H9 (cell line): Measurements from ENCODE around the gene DACH1. TPM values are rescaled to one million over a fixed set of nuclear protein-coding genes. Genes with fewer than 3 reads are reported as not detected.

Experiments
- DNase-seq: peaks from one replicate; pipeline ENCODE4 v3.0.0-alpha.2; 2017
- H2AFZ ChIP-seq: one replicate; pipeline ENCODE4 v1.6.1; 2013; ENCODE audit warnings: mild to moderate bottlenecking, low read length, control low read depth, moderate library complexity
- H2AK5ac ChIP-seq: 2 replicates; pipeline ENCODE4 v1.6.1; 2013; ENCODE audit warnings: low read length, control low read depth, mixed read lengths; ENCODE audit not compliant: insufficient read length
- H2BK120ac ChIP-seq: one replicate; pipeline ENCODE4 v1.6.1; 2013; ENCODE audit warnings: low read depth, mild to moderate bottlenecking, low read length, control low read depth, inconsistent platforms; ENCODE audit not compliant: poor library complexity, severe bottlenecking
- H2BK12ac ChIP-seq: 2 replicates; pipeline ENCODE4 v1.6.1; 2013; ENCODE audit warnings: low read length, control low read depth, mixed read lengths, low read depth; ENCODE audit not compliant: insufficient read length
- H2BK15ac ChIP-seq: 2 replicates; pipeline ENCODE4 v1.6.1; 2013; ENCODE audit warnings: low read depth, low read length, control low read depth
- H2BK20ac ChIP-seq: one replicate; pipeline ENCODE4 v1.6.1; 2013; ENCODE audit warnings: low read depth, mild to moderate bottlenecking, low read length, control low read depth, inconsistent platforms; ENCODE audit not compliant: poor library complexity, severe bottlenecking
- H2BK5ac ChIP-seq: 2 replicates; pipeline ENCODE4 v1.6.1; 2013; ENCODE audit warnings: low read length, control low read depth, mixed read lengths; ENCODE audit not compliant: insufficient read length
- H3K14ac ChIP-seq: 2 replicates; pipeline ENCODE4 v1.6.1; 2013; ENCODE audit warnings: low read length, control low read depth; ENCODE audit not compliant: insufficient read depth
- H3K18ac ChIP-seq: 2 replicates; pipeline ENCODE4 v1.6.1; 2013; ENCODE audit warnings: low read depth, mild to moderate bottlenecking, mixed read lengths, low read length, control low read depth; ENCODE audit not compliant: insufficient read length
- H3K23ac ChIP-seq: 2 replicates; pipeline ENCODE4 v1.6.1; 2013; ENCODE audit warnings: low read length, control low read depth, mixed read lengths, low read depth; ENCODE audit not compliant: insufficient read length
- H3K23me2 ChIP-seq: 2 replicates; pipeline ENCODE4 v1.6.1; 2013; ENCODE audit warnings: low read depth, mild to moderate bottlenecking, mixed read lengths, low read length, control low read depth; ENCODE audit not compliant: insufficient read length, poor library complexity, severe bottlenecking
- H3K27ac ChIP-seq: 2 replicates; pipeline ENCODE4 v1.5.1; 2013; ENCODE audit warnings: low read length, control low read depth, mixed read lengths, low read depth; ENCODE audit not compliant: insufficient read length
- H3K27me3 ChIP-seq: 2 replicates; pipeline ENCODE4 v1.6.1; 2013; ENCODE audit warnings: low read length, control low read depth, inconsistent platforms; ENCODE audit not compliant: insufficient read depth
- H3K4ac ChIP-seq: 2 replicates; pipeline ENCODE4 v1.6.1; 2013; ENCODE audit warnings: low read depth, mild to moderate bottlenecking, control low read depth, inconsistent platforms, low read length, moderate library complexity
- H3K4me1 ChIP-seq: 2 replicates; pipeline ENCODE4 v1.6.1; 2013; ENCODE audit warnings: low read length, control low read depth, inconsistent platforms; ENCODE audit not compliant: insufficient read depth
- H3K4me2 ChIP-seq: 2 replicates; pipeline ENCODE4 v1.6.1; 2013; ENCODE audit warnings: low read length, control low read depth, mixed read lengths; ENCODE audit not compliant: insufficient read length, insufficient read depth
- H3K56ac ChIP-seq: 2 replicates; pipeline ENCODE4 v1.6.1; 2013; ENCODE audit warnings: low read depth, mild to moderate bottlenecking, mixed read lengths, low read length, control low read depth; ENCODE audit not compliant: insufficient read length
- H3K79me1 ChIP-seq: 2 replicates; pipeline ENCODE4 v1.6.1; 2013; ENCODE audit warnings: low read depth, mild to moderate bottlenecking, moderate library complexity, low read length, control low read depth, inconsistent platforms; ENCODE audit not compliant: insufficient read depth, poor library complexity, severe bottlenecking
- H3K79me2 ChIP-seq: 2 replicates; pipeline ENCODE4 v1.6.1; 2013; ENCODE audit warnings: low read length, control low read depth, inconsistent platforms; ENCODE audit not compliant: insufficient read depth
- H3K9ac ChIP-seq: 2 replicates; pipeline ENCODE4 v1.6.1; 2013; ENCODE audit warnings: low read length, control low read depth, mixed read lengths; ENCODE audit not compliant: insufficient read length; ENCODE audit errors: extremely low read depth
- H3K9me3 ChIP-seq: one replicate; pipeline ENCODE4 v1.6.1; 2013; ENCODE audit warnings: low read depth, low read length, inconsistent platforms; ENCODE audit not compliant: control insufficient read depth
- H3T11ph ChIP-seq: one replicate; pipeline ENCODE4 v1.6.1; 2013; ENCODE audit warnings: mild to moderate bottlenecking, low read length, control low read depth, inconsistent platforms
- H4K20me1 ChIP-seq: one replicate; pipeline ENCODE4 v1.6.1; 2013; ENCODE audit not compliant: control insufficient read depth, insufficient read length, insufficient read depth
- H4K5ac ChIP-seq: 2 replicates; pipeline ENCODE4 v1.6.1; 2013; ENCODE audit warnings: low read depth, mild to moderate bottlenecking, mixed read lengths, low read length, control low read depth; ENCODE audit not compliant: insufficient read length
- H4K8ac ChIP-seq: replicated peaks from 2 replicates; pipeline ENCODE4 v1.6.1; 2013; ENCODE audit warnings: low read length, control low read depth, mixed read lengths, low read depth; ENCODE audit not compliant: insufficient read length
- H4K91ac ChIP-seq: 2 replicates; pipeline ENCODE4 v1.6.1; 2013; ENCODE audit warnings: low read depth, mild to moderate bottlenecking, moderate library complexity, mixed read lengths, low read length, control low read depth; ENCODE audit not compliant: insufficient read length
- H3K27ac Mint-ChIP-seq, 3 experiments: 2 replicates in 2 of 3; 3 replicates in 1 of 3; pipeline ENCODE4 v1.8.0; 2020 to 2021; ENCODE audit warnings: mixed read lengths in 3 of 3, mild to moderate bottlenecking in 1 of 3, moderate library complexity in 1 of 3
- H3K27me3 Mint-ChIP-seq: 2 replicates; pipeline ENCODE4 v1.8.0; 2021; ENCODE audit warnings: low read depth, mild to moderate bottlenecking, moderate library complexity, mixed read lengths
- H3K36me3 Mint-ChIP-seq, 3 experiments: 2 replicates in 2 of 3; 3 replicates in 1 of 3; pipeline ENCODE4 v1.8.0; 2020 to 2021; ENCODE audit warnings: low read depth in 3 of 3, mixed read lengths in 3 of 3; ENCODE audit not compliant: insufficient read depth in 1 of 3
- H3K4me1 Mint-ChIP-seq, 2 experiments: 2 replicates each; pipeline ENCODE4 v1.8.0; 2020; ENCODE audit warnings: mixed read lengths in 2 of 2
- H3K4me3 Mint-ChIP-seq, 2 experiments: 2 replicates in 1 of 2; 3 replicates in 1 of 2; pipeline ENCODE4 v1.8.0; 2020 to 2021; ENCODE audit warnings: mild to moderate bottlenecking in 2 of 2, mixed read lengths in 2 of 2, moderate library complexity in 1 of 2
- H3K9me3 Mint-ChIP-seq, 2 experiments: 2 replicates in 1 of 2; 3 replicates in 1 of 2; pipeline ENCODE4 v1.8.0; 2020; ENCODE audit warnings: mild to moderate bottlenecking in 2 of 2, mixed read lengths in 2 of 2, moderate library complexity in 1 of 2
- CTCF ChIP-seq: fragments of 200-600 bp; sonication (generic); conservative IDR thresholded peaks from 3 replicates; pipeline ENCODE4 v1.8.0; 2021; ENCODE audit warnings: antibody characterized with exemption, mild to moderate bottlenecking
- WGBS: extraction: QIAGEN DNeasy Blood & Tissue Kit; methylation state at CpG from one replicate; pipeline ENCODE4 v1.1.7; 2013; ENCODE audit warnings: missing lambda C conversion rate, low lambda C conversion rate, mixed read lengths; ENCODE audit not compliant: insufficient read length; ENCODE audit errors: extremely low coverage; 5-methylcytosine and 5-hydroxymethylcytosine counted together
- total RNA-seq: library from RNA; stranded (reverse); gene quantifications from 2 replicates; pipeline ENCODE4 v1.2.1, GENCODE V29; 2021

DACH1 gene
- total RNA-seq, 1 experiment from 2014 or later: not detected

DNA sequence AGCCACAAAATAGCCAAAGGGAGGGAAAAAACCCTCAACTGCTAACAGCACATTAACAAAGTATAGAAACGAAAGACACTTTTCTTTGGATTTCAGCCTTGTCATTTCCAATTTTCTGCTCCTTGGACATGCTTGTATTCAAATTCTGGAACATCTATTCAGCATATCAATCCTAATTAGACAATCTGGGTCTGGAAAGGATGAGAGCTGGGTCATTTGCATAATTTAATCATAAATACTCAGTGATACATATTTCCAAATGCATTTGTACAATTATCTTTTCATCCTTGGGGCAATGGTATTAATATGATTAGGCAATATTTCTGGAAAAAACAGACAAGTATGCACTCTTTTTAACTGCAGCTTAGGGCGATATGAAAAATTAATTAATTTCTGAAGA is 14.3 kb downstream of the DACH1 start:
- no peak overlapping the region for H3K4me2 ChIP-seq
- no peaks in the 10 kb centered on the region for H3K79me1 ChIP-seq
- H3T11ph ChIP-seq: no peak overlapping the region
- H4K5ac ChIP-seq: no peak overlapping the region
- no peak overlapping the region for H3K14ac ChIP-seq
- H3K36me3 Mint-ChIP-seq: no peaks in the 10 kb centered on the region
- no peaks in the 10 kb centered on the region; the same call in 1 of the 2 replicates for H3K27me3 Mint-ChIP-seq
- no peaks in the 10 kb centered on the region for H4K20me1 ChIP-seq
- H3K56ac ChIP-seq: no peak overlapping the region
- no peak overlapping the region for H3K27ac Mint-ChIP-seq
- no peaks in the 10 kb centered on the region for H3K79me2 ChIP-seq
- TF ChIP-seq CTCF: no peak
- no peak overlapping the region for H2BK120ac ChIP-seq
- no peak overlapping the region for H4K8ac ChIP-seq
- no peak overlapping the region for H3K18ac ChIP-seq
- no peak overlapping the region for H2BK20ac ChIP-seq
- no peak for DNase-seq
- no peak overlapping the region for H3K27ac ChIP-seq
- H3K4me3 Mint-ChIP-seq: no peak overlapping the region
- H3K9me3 ChIP-seq: no peaks in the 10 kb centered on the region
- WGBS: no CpG with 5 or more reads among the region's 2 CpGs
- H2BK12ac ChIP-seq: no peak overlapping the region
- no peak overlapping the region for H3K4ac ChIP-seq
- H2BK5ac ChIP-seq: no peak overlapping the region
- H2BK15ac ChIP-seq: no peak overlapping the region
- H2AFZ ChIP-seq: no peak overlapping the region
- H3K27me3 ChIP-seq: no peaks in the 10 kb centered on the region
- H3K9ac ChIP-seq: no peak overlapping the region
- no peak overlapping the region for H4K91ac ChIP-seq
- H3K23ac ChIP-seq: no peak overlapping the region
- H3K9me3 Mint-ChIP-seq: no peaks in the 10 kb centered on the region
- H3K4me1 ChIP-seq: no peaks in the 10 kb centered on the region
- H3K4me1 Mint-ChIP-seq: peaks cover 0 to 6% of the 10 kb centered on the region in 2 experiments; a peak in 1 of 4 replicates
- no peaks in the 10 kb centered on the region for H3K23me2 ChIP-seq
- no peak overlapping the region for H2AK5ac ChIP-seq
